ENCODE measurements around the gene RFC5.

- no peak for TF ChIP-seq CHD2 (IDR thresholded peaks at IDR 0.05; ENCODE audit: low read length, partially characterized antibody)
- TF ChIP-seq RNF2 (IDR thresholded peaks at IDR 0.05; ENCODE audit: borderline replicate concordance, low read depth) = no peak
Measured at GRCh38 chr12:118061873-118062843, 45.7 kb downstream of the RFC5 start.

Measured in A549 (cell line).